ENCODE results near the gene SCP2D1. TPM values are rescaled to one million over a fixed set of nuclear protein-coding genes. Genes with fewer than 3 reads are reported as not detected.

Gene SCP2D1
- polyA plus RNA-seq, 1 donor from 2014 or later = not detected

DNA sequence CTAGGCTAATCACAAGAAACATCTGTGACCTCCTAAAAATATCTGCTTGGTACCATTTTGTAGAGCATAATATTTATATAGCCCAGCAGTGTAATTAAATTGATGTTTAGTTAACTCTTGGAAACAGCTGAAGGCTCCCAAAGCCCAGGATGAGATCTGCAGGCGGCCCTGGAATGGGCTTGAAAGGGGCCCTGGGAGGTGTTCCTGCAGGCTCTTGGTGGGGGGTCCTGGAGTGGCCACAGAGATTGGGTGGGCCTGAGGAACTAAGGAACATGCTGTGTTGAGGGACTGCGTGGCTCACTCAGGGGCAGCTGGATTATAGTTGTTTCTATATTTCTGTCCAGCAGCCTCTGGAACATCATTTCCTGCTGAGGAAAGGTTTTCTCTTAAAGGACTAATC, 9.2 kb downstream of the SCP2D1 start:
- Histone ChIP-seq H3K4me3 (ENCODE audit: low read length) (no peak overlapping the region), H3K36me3 (ENCODE audit: insufficient read depth, low read length) (no peaks in the 10 kb centered on the region), H3K9ac (ENCODE audit: low read length) (no peak overlapping the region), H3K27ac (ENCODE audit: low read length) (no peak overlapping the region), H2AFZ (ENCODE audit: low read depth, low read length) (no peak overlapping the region), H3F3A (ENCODE audit: insufficient read depth, low read length, poor library complexity, severe bottlenecking) (no peaks in the 10 kb centered on the region), H3K9me3 (ENCODE audit: low read length) (no peaks in the 10 kb centered on the region), H3K79me2 (replicated peaks; ENCODE audit: insufficient read depth, low read length) (no peaks in the 10 kb centered on the region), H3K27me3 (ENCODE audit: insufficient read depth, low read depth, low read length) (no peaks in the 10 kb centered on the region), H3K9me2 (ENCODE audit: insufficient read depth, low read length) (no peaks in the 10 kb centered on the region), H4K20me1 (ENCODE audit: insufficient read depth) (no peaks in the 10 kb centered on the region), H3K4me2 (ENCODE audit: low read length) (no peak overlapping the region)
- TF ChIP-seq MXI1 (conservative IDR thresholded peaks at IDR 0.05; ENCODE audit: poor library complexity, severe bottlenecking) = no peak
- no peak for TF ChIP-seq TAF1 (IDR thresholded peaks at IDR 0.05; ENCODE audit: low read depth)
- TF ChIP-seq, protein P1, sequence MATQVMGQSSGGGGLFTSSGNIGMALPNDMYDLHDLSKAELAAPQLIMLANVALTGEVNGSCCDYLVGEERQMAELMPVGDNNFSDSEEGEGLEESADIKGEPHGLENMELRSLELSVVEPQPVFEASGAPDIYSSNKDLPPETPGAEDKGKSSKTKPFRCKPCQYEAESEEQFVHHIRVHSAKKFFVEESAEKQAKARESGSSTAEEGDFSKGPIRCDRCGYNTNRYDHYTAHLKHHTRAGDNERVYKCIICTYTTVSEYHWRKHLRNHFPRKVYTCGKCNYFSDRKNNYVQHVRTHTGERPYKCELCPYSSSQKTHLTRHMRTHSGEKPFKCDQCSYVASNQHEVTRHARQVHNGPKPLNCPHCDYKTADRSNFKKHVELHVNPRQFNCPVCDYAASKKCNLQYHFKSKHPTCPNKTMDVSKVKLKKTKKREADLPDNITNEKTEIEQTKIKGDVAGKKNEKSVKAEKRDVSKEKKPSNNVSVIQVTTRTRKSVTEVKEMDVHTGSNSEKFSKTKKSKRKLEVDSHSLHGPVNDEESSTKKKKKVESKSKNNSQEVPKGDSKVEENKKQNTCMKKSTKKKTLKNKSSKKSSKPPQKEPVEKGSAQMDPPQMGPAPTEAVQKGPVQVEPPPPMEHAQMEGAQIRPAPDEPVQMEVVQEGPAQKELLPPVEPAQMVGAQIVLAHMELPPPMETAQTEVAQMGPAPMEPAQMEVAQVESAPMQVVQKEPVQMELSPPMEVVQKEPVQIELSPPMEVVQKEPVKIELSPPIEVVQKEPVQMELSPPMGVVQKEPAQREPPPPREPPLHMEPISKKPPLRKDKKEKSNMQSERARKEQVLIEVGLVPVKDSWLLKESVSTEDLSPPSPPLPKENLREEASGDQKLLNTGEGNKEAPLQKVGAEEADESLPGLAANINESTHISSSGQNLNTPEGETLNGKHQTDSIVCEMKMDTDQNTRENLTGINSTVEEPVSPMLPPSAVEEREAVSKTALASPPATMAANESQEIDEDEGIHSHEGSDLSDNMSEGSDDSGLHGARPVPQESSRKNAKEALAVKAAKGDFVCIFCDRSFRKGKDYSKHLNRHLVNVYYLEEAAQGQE (IDR thresholded peaks at IDR 0.05; ENCODE audit: borderline replicate concordance) = no peak
- TF ChIP-seq SMC3 (conservative IDR thresholded peaks at IDR 0.05; ENCODE audit: poor library complexity) = no peak
- TF ChIP-seq, protein P2, sequence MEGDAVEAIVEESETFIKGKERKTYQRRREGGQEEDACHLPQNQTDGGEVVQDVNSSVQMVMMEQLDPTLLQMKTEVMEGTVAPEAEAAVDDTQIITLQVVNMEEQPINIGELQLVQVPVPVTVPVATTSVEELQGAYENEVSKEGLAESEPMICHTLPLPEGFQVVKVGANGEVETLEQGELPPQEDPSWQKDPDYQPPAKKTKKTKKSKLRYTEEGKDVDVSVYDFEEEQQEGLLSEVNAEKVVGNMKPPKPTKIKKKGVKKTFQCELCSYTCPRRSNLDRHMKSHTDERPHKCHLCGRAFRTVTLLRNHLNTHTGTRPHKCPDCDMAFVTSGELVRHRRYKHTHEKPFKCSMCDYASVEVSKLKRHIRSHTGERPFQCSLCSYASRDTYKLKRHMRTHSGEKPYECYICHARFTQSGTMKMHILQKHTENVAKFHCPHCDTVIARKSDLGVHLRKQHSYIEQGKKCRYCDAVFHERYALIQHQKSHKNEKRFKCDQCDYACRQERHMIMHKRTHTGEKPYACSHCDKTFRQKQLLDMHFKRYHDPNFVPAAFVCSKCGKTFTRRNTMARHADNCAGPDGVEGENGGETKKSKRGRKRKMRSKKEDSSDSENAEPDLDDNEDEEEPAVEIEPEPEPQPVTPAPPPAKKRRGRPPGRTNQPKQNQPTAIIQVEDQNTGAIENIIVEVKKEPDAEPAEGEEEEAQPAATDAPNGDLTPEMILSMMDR (IDR thresholded peaks at IDR 0.05; ENCODE audit: poor library complexity, severe bottlenecking) = no peak
- no peak for TF ChIP-seq EZH2 (IDR thresholded peaks at IDR 0.05; ENCODE audit: borderline replicate concordance, insufficient read depth, low read length, poor library complexity, severe bottlenecking)
- no peak for TF ChIP-seq RAD21 (conservative IDR thresholded peaks at IDR 0.05)

DNA sequence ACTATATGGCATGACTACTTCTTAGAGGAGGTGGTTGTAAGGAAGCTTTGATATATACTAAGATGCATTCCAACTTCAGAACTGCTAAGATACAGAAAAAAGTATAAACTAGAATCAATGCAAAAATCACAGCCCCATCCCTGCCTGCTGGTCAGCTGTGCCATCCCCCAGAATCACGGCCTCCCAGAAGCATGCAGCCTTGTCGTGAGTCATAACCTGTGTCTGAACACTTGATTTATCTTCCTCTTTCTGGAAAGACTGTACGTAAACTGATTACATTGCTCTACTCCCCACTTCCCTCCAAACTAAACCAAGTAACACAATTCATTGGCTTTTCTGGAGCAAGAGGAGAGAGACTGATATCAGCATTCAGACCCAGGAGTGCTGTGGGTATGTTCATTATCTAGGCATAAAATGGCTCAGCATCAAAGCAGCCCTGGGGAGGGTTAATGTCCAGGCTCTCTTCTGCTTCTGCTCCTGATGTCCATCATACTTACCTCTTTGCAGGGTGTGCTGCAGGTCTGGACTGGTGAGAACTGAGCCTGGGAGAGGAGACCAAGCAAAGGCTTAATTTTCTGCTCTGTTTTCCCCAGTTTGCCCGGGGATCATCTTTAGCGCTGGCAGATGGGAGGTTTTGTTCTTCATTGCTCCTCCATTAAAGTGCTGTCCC, 18.4 kb downstream of the SCP2D1 start:
- Histone ChIP-seq H3K27ac (ENCODE audit: low read length) (no peak overlapping the region), H3K9me2 (ENCODE audit: insufficient read depth, low read length) (no peaks in the 10 kb centered on the region), H3K4me3 (ENCODE audit: low read length) (no peak overlapping the region), H3K9ac (ENCODE audit: low read length) (no peak overlapping the region), H3K27me3 (ENCODE audit: insufficient read depth, low read depth, low read length) (no peaks in the 10 kb centered on the region), H3K36me3 (ENCODE audit: insufficient read depth, low read length) (no peaks in the 10 kb centered on the region), H3K79me2 (replicated peaks; ENCODE audit: insufficient read depth, low read length) (no peaks in the 10 kb centered on the region), H2AFZ (ENCODE audit: low read depth, low read length) (no peak overlapping the region), H3K9me3 (ENCODE audit: low read length) (no peaks in the 10 kb centered on the region), H4K20me1 (ENCODE audit: insufficient read depth) (no peaks in the 10 kb centered on the region), H3F3A (ENCODE audit: insufficient read depth, low read length, poor library complexity, severe bottlenecking) (no peaks in the 10 kb centered on the region), H3K4me2 (ENCODE audit: low read length) (no peak overlapping the region)
- TF ChIP-seq EZH2 (IDR thresholded peaks at IDR 0.05; ENCODE audit: borderline replicate concordance, insufficient read depth, low read length, poor library complexity, severe bottlenecking) = no peak
- TF ChIP-seq, protein P1 (IDR thresholded peaks at IDR 0.05; ENCODE audit: borderline replicate concordance) = no peak
- TF ChIP-seq SMC3 (conservative IDR thresholded peaks at IDR 0.05; ENCODE audit: poor library complexity) = no peak
- no peak for TF ChIP-seq MXI1 (conservative IDR thresholded peaks at IDR 0.05; ENCODE audit: poor library complexity, severe bottlenecking)
- no peak for TF ChIP-seq EP300 (conservative IDR thresholded peaks at IDR 0.05; ENCODE audit: poor library complexity, severe bottlenecking)
- no peak for TF ChIP-seq POLR2AphosphoS5 (IDR thresholded peaks at IDR 0.05)

Data from neural cell (in vitro differentiated cells).